Ascending aorta (tissue), 2 donors: ENCODE data around the gene AP3M1. TPM values are rescaled to one million over a fixed set of nuclear protein-coding genes. Genes with fewer than 3 reads are reported as not detected.
A peak's percentile ranks its signal among the peaks of the same experiment; 100 is the strongest.

Experiments
- DNase-seq, 2 donors: peaks; one replicate each; pipeline ENCODE4 v3.0.0-alpha.2; 2019; ENCODE audit warnings: low spot score in 2 of 2
- H3K27ac ChIP-seq, 2 donors: fragments of 200-600 bp; sonication (generic); one replicate each; pipeline ENCODE4 v1.5.1; 2016 to 2017; ENCODE audit warnings: mild to moderate bottlenecking in 1 of 2
- H3K27me3 ChIP-seq: fragments of 200-600 bp; sonication (generic); one replicate; pipeline ENCODE4 v1.5.1; 2017
- H3K36me3 ChIP-seq, 2 donors: fragments of 200-600 bp; sonication (generic); one replicate each; pipeline ENCODE4 v1.5.1; 2016
- H3K4me1 ChIP-seq, 2 donors: fragments of 200-600 bp; sonication (generic); one replicate each; pipeline ENCODE4 v1.5.1; 2016 to 2017; ENCODE audit warnings: mild to moderate bottlenecking in 1 of 2
- H3K4me3 ChIP-seq, 2 donors: fragments of 200-600 bp; sonication (generic); one replicate each; pipeline ENCODE4 v1.5.1; 2016 to 2017; ENCODE audit warnings: mild to moderate bottlenecking in 1 of 2
- H3K9me3 ChIP-seq, 2 donors: fragments of 200-600 bp; sonication (generic); one replicate each; pipeline ENCODE4 v1.5.1; 2016
- CTCF ChIP-seq, 3 experiments: fragments of 200-600 bp in 2 of 3; fragments of 450-650 bp in 1 of 3; sonication (generic) in 2 of 3; IDR thresholded peaks; one replicate each; pipeline ENCODE4 v1.5.1; 2016 to 2019; ENCODE audit warnings: antibody characterized with exemption in 3 of 3, mild to moderate bottlenecking in 1 of 3, moderate library complexity in 1 of 3
- intact Hi-C: fragments of 100-400 bp; cut with DNase I; formaldehyde crosslinking; loops from one replicate; pipeline ENCODE4 v1.15.1; 2023
- total RNA-seq: library from RNA; depleted of rRNA; stranded (reverse); fragments of >200 nt; gene quantifications from one replicate; pipeline ENCODE4 v1.1.0, GENCODE V29; 2016

AP3M1 gene
- total RNA-seq, 1 donor from 2014 or later, result 11.9 TPM

DNA sequence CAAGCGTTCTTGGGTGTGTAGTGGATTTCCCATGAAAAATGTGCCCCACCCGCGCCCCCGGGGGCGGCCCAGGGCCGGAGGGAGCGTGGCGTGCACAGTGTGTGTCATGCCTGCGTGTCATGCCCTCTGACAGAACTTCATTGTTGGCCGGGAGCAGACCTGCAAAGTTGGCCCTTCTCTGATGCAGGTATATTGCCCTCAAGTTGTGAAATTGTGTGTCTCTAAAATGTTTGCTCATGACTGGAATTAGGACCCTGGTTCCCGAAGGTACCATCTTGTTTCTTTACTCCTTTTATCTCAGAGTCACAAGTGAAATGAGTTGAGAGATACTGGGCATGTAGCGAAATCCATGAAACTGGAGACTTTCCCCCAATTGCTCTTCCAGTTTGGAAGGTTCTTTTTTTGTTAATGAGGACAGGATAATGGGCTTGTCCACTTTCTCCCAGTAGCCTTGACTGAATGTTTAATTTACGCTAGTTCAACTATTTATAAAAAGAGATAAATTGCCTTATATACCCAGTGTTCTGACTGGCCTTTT is 26.6 kb upstream of the AP3M1 start:
- intact Hi-C loops, result loop anchor here (10.0 kb wide), 1 partner anchor 938 kb away; the partner anchor contains the start of gene SAMD8
- Histone ChIP-seq H3K27ac (peak overlapping the region; percentile 87 to 88), H3K9me3 (no peaks in the 10 kb centered on the region), H3K27me3 (no peaks in the 10 kb centered on the region), H3K36me3 (no peaks in the 10 kb centered on the region), H3K4me1 (peaks cover 0 to 11% of the 10 kb centered on the region in 2 donors), H3K4me3 (peak overlapping the region; percentile 75 to 82)
- TF ChIP-seq CTCF (IDR thresholded peaks at IDR 0.05), result no peak
- DNase-seq, result peak in 1 of 2 donors; percentile 76

GRCh38 chr10:74176380-74177139 is 25.9 kb upstream of the AP3M1 start:
- TF ChIP-seq CTCF (IDR thresholded peaks at IDR 0.05), result no peak
- DNase-seq, result peak; percentile 90 to 98
- intact Hi-C loops, result loop anchor here (1.0 to 10.0 kb wide), 2 partner anchors 25 to 938 kb away; partner anchors contain the start of genes ADK and SAMD8

DNA sequence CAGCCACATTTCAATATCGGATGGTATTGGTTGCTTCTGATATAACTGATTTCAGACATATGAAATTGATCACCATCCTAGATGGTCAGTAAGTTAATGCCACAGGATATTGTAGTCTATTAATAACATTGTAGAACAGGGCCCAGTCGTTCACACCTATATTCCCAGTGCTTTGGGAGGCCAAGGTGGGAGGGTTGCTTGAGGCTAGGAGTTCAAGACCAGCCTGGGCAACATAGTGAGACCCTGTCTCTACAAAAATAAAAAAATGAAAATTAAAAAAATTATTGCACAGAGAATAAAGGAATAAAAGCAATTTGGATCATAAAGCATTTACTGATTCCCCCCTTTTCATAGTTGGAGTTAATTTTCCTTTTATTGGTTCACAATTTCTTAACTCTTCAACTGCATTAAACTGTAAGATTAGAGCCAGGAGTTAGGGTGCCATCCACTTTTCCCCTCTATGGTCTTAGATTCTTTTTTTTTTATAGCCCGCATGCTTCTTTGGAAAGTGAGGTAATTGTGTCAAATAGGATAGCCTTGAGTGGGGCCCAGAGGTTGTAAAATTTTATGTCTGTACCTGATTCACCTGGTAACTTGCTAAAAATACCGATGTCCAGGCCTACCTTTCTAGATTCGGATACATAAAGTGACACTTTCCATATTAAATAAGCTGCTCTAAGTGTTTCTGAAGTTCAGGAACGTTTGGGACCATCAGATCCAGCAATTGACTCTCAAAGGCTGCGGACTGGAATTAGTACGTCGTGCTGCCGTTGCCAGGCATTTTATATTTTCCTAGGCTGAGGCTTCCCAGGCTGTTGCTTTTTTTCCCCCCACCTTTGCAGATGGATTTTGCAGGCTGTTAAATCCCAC is 25.1 kb upstream of the AP3M1 start:
- Histone ChIP-seq H3K4me1 (peaks cover 0 to 11% of the 10 kb centered on the region in 2 donors), H3K36me3 (no peaks in the 10 kb centered on the region), H3K27ac (peak overlapping the region; percentile 87 to 88), H3K27me3 (no peaks in the 10 kb centered on the region), H3K9me3 (no peaks in the 10 kb centered on the region), H3K4me3 (peak overlapping the region; percentile 75 to 82)
- intact Hi-C loops, result loop anchor here (1.0 to 10.0 kb wide), 2 partner anchors 24 to 939 kb away; partner anchors contain the start of genes ADK and SAMD8
- TF ChIP-seq CTCF (IDR thresholded peaks at IDR 0.05), result no peak
- no peak for DNase-seq

More at GRCh38 chr10:74176380-74177139, 25.9 kb upstream of the AP3M1 start:
- H3K27me3 ChIP-seq, result no peaks in the 10 kb centered on the region
- H3K9me3 ChIP-seq, result no peaks in the 10 kb centered on the region
- H3K4me3 ChIP-seq, result peak overlapping the region; percentile 75 to 82
- no peaks in the 10 kb centered on the region for H3K36me3 ChIP-seq
- peak overlapping the region; percentile 87 to 88 for H3K27ac ChIP-seq
- peaks cover 0 to 11% of the 10 kb centered on the region in 2 donors for H3K4me1 ChIP-seq

GRCh38 chr10:74174521-74174920 is 23.9 kb upstream of the AP3M1 start:
- no peak for TF ChIP-seq CTCF (IDR thresholded peaks at IDR 0.05)

GRCh38 chr10:74171625-74172024 is 21.0 kb upstream of the AP3M1 start:
- Histone ChIP-seq H3K4me3 (no peak overlapping the region), H3K36me3 (no peaks in the 10 kb centered on the region), H3K27ac (no peak overlapping the region), H3K4me1 (peaks cover 0 to 3% of the 10 kb centered on the region in 2 donors), H3K9me3 (no peaks in the 10 kb centered on the region), H3K27me3 (no peaks in the 10 kb centered on the region)
- TF ChIP-seq CTCF (IDR thresholded peaks at IDR 0.05), result no peak
- DNase-seq, result no peak
- intact Hi-C loops, result loop anchor here (10.0 kb wide), 1 partner anchor 943 kb away; the partner anchor contains the start of gene SAMD8

More at GRCh38 chr10:74174521-74174920, 23.9 kb upstream of the AP3M1 start:
- no peaks in the 10 kb centered on the region for H3K27me3 ChIP-seq
- no peak for DNase-seq
- intact Hi-C loops, result loop anchor here (10.0 kb wide), 1 partner anchor 940 kb away; the partner anchor contains the start of gene SAMD8
- no peaks in the 10 kb centered on the region for H3K36me3 ChIP-seq
- no peaks in the 10 kb centered on the region for H3K9me3 ChIP-seq
- no peak overlapping the region for H3K4me3 ChIP-seq
- H3K4me1 ChIP-seq, result peaks cover 0 to 11% of the 10 kb centered on the region in 2 donors
- no peak overlapping the region for H3K27ac ChIP-seq
